GM23338 (cell line): ENCODE measurements around the gene CYP2W1.

Experiments
- CREB1 ChIP-seq: fragments of 250-450 bp; sonication (Bioruptor Pico); IDR thresholded peaks from 2 replicates; pipeline ENCODE4 v1.5.0; 2020; ENCODE audit warnings: low read depth, mild to moderate bottlenecking, moderate library complexity
- EZH2 ChIP-seq: fragments of 200-600 bp; sonication (generic); IDR thresholded peaks from one replicate; pipeline ENCODE4 v1.8.0; 2017; ENCODE audit warnings: antibody characterized with exemption, mild to moderate bottlenecking, low read depth; ENCODE audit not compliant: unreplicated experiment
- EZH2phosphoT487 ChIP-seq: fragments of 200-600 bp; sonication (generic); IDR thresholded peaks from one replicate; pipeline ENCODE4 v1.8.1; 2018; ENCODE audit warnings: antibody characterized with exemption; ENCODE audit not compliant: unreplicated experiment
- POLR2AphosphoS5 ChIP-seq: IDR thresholded peaks from 2 replicates; pipeline ENCODE4 v1.6.1; 2016; ENCODE audit warnings: antibody characterized with exemption, low read depth
- ZNF114 ChIP-seq: fragments of 250-450 bp; sonication (Bioruptor Pico); IDR thresholded peaks from 2 replicates; pipeline ENCODE4 v1.5.0; 2020; ENCODE audit warnings: mild to moderate bottlenecking, moderate library complexity
- TF ChIP-seq, protein P1 (sequence below), 2 experiments: fragments of 200-600 bp in 1 of 2; sonication (generic) in 1 of 2; conservative IDR thresholded peaks; 2 replicates each; pipeline versions ENCODE4 v1.5.1 to v1.6.1; 2016 to 2017; ENCODE audit warnings: antibody characterized with exemption in 2 of 2, low read depth in 2 of 2, mild to moderate bottlenecking in 2 of 2, moderate library complexity in 1 of 2
- TF ChIP-seq, protein P2 (sequence below): IDR thresholded peaks from one replicate; pipeline ENCODE4 v1.6.1; 2018; ENCODE audit warnings: antibody characterized with exemption; ENCODE audit not compliant: unreplicated experiment
- TF ChIP-seq, protein P3 (sequence below): IDR thresholded peaks from 2 replicates; pipeline ENCODE4 v1.6.1; 2016; ENCODE audit warnings: antibody characterized with exemption

DNA sequence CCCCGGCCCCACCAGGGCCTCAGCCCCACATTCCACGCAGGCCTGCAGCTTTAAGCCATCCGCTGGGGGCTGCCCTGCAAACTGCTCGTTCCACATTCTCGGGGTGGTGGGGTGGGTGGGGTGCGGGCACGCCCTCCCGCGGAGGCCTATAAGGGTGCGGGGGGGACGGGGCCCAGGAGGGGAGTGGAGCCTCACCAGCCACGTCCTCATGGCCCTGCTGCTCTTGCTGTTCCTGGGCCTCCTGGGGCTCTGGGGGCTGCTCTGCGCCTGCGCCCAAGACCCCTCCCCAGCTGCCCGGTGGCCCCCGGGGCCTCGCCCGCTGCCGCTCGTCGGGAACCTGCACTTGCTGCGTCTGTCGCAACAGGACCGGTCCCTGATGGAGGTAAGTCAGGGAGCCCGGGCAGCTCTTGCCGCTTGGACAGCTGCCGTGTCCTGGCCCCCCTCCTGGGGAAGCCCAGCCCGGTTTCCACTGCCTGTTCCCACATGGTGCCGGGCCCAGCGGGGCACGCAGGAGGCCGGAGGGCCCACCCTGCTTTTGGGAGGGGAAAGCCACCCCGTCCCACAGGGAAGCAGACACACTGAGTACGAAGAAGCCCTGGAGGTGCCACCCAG, at the start of gene CYP2W1:
- no peak for TF ChIP-seq POLR2AphosphoS5
- TF ChIP-seq, protein P1, sequence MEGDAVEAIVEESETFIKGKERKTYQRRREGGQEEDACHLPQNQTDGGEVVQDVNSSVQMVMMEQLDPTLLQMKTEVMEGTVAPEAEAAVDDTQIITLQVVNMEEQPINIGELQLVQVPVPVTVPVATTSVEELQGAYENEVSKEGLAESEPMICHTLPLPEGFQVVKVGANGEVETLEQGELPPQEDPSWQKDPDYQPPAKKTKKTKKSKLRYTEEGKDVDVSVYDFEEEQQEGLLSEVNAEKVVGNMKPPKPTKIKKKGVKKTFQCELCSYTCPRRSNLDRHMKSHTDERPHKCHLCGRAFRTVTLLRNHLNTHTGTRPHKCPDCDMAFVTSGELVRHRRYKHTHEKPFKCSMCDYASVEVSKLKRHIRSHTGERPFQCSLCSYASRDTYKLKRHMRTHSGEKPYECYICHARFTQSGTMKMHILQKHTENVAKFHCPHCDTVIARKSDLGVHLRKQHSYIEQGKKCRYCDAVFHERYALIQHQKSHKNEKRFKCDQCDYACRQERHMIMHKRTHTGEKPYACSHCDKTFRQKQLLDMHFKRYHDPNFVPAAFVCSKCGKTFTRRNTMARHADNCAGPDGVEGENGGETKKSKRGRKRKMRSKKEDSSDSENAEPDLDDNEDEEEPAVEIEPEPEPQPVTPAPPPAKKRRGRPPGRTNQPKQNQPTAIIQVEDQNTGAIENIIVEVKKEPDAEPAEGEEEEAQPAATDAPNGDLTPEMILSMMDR (conservative IDR thresholded peaks at IDR 0.05; ENCODE audit: low read depth in 2 of 2): no peak
- TF ChIP-seq, protein P2, sequence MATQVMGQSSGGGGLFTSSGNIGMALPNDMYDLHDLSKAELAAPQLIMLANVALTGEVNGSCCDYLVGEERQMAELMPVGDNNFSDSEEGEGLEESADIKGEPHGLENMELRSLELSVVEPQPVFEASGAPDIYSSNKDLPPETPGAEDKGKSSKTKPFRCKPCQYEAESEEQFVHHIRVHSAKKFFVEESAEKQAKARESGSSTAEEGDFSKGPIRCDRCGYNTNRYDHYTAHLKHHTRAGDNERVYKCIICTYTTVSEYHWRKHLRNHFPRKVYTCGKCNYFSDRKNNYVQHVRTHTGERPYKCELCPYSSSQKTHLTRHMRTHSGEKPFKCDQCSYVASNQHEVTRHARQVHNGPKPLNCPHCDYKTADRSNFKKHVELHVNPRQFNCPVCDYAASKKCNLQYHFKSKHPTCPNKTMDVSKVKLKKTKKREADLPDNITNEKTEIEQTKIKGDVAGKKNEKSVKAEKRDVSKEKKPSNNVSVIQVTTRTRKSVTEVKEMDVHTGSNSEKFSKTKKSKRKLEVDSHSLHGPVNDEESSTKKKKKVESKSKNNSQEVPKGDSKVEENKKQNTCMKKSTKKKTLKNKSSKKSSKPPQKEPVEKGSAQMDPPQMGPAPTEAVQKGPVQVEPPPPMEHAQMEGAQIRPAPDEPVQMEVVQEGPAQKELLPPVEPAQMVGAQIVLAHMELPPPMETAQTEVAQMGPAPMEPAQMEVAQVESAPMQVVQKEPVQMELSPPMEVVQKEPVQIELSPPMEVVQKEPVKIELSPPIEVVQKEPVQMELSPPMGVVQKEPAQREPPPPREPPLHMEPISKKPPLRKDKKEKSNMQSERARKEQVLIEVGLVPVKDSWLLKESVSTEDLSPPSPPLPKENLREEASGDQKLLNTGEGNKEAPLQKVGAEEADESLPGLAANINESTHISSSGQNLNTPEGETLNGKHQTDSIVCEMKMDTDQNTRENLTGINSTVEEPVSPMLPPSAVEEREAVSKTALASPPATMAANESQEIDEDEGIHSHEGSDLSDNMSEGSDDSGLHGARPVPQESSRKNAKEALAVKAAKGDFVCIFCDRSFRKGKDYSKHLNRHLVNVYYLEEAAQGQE: no peak
- no peak for TF ChIP-seq EZH2
- no peak for TF ChIP-seq CREB1
- no peak for TF ChIP-seq EZH2phosphoT487
- no peak for TF ChIP-seq ZNF114 (CRISPR knock-in tag)
- TF ChIP-seq, protein P3, sequence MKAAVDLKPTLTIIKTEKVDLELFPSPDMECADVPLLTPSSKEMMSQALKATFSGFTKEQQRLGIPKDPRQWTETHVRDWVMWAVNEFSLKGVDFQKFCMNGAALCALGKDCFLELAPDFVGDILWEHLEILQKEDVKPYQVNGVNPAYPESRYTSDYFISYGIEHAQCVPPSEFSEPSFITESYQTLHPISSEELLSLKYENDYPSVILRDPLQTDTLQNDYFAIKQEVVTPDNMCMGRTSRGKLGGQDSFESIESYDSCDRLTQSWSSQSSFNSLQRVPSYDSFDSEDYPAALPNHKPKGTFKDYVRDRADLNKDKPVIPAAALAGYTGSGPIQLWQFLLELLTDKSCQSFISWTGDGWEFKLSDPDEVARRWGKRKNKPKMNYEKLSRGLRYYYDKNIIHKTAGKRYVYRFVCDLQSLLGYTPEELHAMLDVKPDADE: no peak
